ENCODE data around the gene ANKRD33B. TPM values are rescaled to one million over a fixed set of nuclear protein-coding genes. Genes with fewer than 3 reads are reported as not detected.

ANKRD33B gene
- total RNA-seq, 1 experiment from 2014 or later = 1.5 TPM

DNA sequence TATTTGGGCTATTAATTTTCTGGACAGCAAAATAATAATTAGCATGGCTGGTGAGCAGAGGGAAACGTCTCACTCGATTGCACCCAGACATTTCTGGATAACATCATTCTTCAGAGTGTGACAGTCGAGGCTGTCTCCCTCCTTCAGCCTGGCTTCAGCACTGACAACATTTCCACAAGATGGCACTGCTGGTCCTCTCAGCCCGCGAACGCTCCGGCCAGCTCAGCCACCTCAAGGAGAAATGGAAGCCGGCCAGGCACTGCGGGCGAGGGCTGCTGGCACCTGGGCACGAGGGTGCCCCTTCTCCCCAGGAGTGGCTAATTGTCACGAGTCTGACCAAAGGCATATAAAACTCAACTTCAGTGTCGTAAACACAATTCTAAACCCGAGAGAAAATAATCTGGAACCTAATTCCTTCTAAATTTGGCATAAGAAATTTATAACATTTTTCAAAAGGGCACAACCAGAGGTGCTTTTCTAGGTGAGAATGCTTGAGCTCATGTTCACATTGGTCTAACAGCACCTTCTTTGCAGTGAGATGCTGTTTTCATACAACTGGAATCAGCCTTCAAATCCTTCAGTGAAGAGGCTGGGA, 131.3 kb downstream of the ANKRD33B start:
- peak; percentile 82 for DNase-seq (ENCODE audit: low read depth)

DNA sequence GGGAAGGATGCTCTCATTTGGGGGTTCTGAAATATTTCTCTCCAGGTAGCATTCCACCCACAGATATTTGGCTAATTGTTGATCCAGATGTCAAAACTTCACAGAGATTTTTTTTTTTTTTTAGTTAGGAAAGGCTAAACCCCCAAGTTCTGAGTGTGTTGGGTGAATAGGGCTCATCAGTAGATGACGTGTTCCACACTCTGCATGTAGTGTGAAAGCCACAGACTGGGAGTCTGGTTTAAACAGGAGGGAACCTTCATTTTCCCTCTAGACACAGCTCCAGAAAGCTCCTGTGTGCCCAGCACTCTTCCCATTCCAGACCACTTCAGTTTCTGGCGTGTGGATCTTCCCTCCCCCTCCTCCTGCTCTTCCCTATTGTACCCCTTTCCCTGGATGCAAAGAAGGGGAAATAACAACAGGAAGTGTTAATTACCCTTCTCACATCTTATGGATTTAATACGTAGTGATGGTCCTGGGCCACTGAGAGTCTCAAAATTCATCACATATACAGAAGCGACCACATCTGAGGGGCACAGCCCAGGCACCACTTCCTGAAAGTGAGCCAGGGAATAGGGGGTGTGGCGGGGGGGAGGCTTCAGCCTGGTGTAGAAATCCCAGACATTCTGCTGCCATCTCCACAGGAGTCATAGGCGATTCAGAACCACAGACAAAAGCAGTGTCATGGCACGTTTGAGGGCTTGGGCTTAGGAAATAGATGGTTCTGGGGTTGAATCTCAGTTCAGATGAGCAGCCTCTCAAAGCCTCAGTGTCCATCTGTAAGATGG, 132.1 kb downstream of the ANKRD33B start:
- DNase-seq (ENCODE audit: low read depth) = peak; percentile 47

DNA sequence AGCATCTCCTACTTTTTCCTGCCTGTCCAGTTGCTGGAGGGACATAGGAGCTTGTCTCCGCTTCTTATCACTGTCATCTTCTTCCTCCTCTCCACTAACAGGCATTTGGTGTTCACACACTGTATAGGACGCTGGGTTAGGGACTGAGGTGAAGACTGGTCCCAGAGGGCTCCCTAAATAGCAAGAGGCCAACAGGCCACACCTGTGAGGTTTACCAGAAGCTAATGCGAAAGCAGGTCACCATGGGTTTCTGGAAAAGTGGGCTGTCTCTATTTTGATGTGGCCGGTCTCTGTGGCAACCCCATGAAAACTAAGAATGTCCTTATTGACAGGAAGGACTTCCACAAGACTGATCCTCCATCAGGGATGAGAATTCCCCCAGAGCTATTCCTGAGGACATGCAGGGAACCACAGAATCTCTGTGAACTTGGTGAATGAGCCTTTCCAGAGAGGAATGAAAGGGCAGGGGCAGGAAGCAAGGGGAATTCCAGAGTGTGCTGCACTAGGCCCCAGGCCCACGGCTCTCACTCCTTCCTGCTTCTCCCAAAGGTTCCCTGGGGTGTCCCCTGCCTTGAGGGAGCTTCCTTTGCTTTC, 135.5 kb downstream of the ANKRD33B start:
- no peak for DNase-seq (ENCODE audit: low read depth)

- DNase-seq (ENCODE audit: low read depth) = no peak
These were observed 136.1 kb downstream of the ANKRD33B start for GRCh38 chr5:10699987-10700386.

DNA sequence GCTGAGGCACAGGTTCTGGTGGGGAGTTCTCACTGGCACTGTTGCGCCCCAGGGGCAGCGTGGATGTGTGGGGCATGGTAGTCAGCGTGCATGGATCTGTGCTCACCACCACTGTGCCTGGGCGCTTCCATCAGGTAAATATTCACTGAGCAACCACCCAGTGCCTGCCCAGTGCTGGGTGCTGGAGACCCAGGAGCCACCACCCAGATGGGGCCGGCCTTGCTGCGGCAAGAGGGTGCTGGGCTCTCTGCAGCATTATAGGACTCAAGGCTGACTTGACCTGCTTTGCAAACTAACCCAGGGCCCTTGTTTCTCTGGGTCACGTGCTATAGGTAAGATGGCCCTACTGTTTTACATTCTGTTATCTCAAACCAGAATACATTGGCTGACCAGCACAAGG, 136.6 kb downstream of the ANKRD33B start:
- no peak for DNase-seq (ENCODE audit: low read depth)

GRCh38 chr5:10701567-10702039, 137.7 kb downstream of the ANKRD33B start:
- DNase-seq (ENCODE audit: low read depth) = peak; percentile 57

DNA sequence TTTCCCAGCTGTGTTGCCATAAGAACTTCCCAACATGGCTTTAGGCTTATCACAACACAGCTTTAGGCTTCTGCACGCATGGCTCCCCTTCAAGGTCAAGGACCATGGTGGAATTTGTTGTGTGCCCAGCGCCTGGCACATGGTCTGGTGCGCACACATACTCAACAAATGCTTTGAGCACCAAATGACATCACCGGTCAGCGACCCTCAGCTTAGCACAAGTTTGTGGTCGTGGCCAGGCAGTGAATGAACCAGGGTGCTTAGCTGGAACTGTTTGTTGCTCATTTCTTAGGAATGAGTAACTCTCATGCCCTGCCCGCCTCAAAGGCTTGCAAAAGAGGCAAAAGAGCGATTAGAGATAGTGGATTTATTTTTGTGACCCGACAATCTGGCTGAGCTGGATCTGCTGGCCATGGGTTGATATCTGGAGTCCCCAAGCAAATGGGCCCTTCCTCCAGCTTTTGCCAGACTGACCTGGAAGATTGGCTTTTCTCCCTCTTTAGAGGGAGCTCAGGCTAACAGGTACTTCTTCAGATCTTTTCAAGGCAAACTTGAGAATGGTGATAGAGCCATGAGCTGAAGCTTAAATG, 138.3 kb downstream of the ANKRD33B start:
- DNase-seq (ENCODE audit: low read depth) = peak; percentile 90

DNA sequence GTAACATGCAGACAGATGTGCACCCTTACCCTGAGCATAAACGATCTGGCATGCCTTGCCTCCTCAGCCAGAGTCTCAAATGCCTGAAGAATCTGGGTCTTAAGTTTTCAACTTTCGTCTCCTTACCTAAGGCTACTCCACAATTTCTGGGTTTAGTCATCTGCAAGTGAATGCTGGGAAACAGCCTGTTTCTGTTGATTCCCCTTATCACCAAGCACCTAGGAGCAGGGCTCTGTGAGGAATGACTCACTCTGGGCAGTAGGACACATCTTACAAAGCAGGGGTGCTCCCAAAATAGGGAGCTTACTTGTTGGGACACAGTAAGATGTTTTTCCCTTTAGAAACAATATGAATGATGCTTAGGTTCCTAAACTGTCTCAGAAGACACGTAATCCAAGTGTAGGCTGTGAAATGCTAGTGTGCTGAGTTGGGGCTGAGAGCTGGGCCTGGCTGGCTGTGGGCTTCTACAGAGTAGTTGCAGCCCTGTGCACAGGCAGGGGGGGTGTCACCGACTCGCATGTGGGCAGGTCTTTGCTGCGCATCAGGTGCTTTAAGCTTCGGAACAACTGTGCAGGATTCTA, 139.1 kb downstream of the ANKRD33B start:
- DNase-seq (ENCODE audit: low read depth) = peak; percentile 62

DNA sequence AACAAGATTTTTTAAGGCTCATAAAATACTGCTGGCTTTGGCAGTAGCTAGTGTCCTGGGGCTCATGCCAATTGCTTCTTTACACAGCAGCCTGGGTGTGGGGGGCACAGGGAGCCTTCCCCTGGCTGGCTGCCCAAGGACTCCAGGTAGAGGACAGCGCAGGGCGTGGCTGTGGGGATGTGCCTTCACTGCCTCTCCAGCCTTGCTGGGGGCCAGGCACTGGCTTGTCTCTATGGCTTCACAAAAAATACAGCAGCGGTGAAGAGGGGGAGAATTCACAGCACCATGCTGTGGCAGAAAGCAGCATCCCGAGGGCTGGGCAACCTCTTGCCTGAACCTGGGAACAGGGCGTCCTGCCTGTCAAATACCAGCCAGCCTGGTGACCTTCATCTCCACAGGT, 139.8 kb downstream of the ANKRD33B start:
- no peak for DNase-seq (ENCODE audit: low read depth)

- DNase-seq (ENCODE audit: low read depth) = peak; percentile 82
These were observed 141.2 kb downstream of the ANKRD33B start for GRCh38 chr5:10704949-10705621.

GRCh38 chr5:10705747-10706146, 141.9 kb downstream of the ANKRD33B start:
- peak; percentile 32 for DNase-seq (ENCODE audit: low read depth)

DNA sequence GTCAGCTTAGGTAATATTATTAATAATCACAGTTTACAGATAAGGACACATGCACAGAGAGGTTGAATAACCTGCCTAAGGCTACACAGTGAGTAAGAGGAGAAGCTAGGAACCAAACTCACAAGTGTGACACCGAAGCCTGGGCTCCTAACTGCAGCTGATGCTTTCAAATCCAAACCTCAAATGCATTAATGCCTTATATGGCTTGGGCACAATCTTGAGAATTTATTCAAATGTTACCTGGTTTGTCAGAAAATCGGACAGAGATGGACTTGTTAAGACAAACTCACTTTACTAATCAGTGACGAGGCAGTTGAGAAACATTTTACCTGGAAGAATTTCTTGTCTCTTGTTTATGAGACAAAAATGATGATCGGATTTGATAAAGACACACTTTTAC, 142.5 kb downstream of the ANKRD33B start:
- no peak for DNase-seq (ENCODE audit: low read depth)

Other genes with a start within 250 kb of the ANKRD33B start
- gene MARCHF6, start 210.4 kb upstream of the ANKRD33B start, total RNA-seq (2014; rRNA removed; shearing (Covaris generic)) = 23.2 and 28.1 TPM in 2 replicates
- 0.40 TPM in 1 of 2 replicates, not detected in the other for gene ROPN1L, start 122.2 kb upstream of the ANKRD33B start, total RNA-seq (2014; rRNA removed; shearing (Covaris generic))
- 19.1 and 19.9 TPM in 2 replicates for gene DAP, start 197.2 kb downstream of the ANKRD33B start, total RNA-seq (2014; rRNA removed; shearing (Covaris generic))

All from Daoy (cell line).